Fibroblast of villous mesenchyme (primary cell): ENCODE data around the gene HUNK. TPM values are rescaled to one million over a fixed set of nuclear protein-coding genes. Genes with fewer than 3 reads are reported as not detected.
"Not testable (repeated sequence)": the region's sequence is repeated elsewhere in the genome, so short reads cannot be mapped to it uniquely, and the experiment has no call there.

Source experiments
- DNase-seq: peaks from one replicate; pipeline ENCODE4 v3.0.0-alpha.2; 2010; ENCODE audit warnings: low read depth
- H3K4me3 ChIP-seq: 2 replicates; pipeline ENCODE4 v1.5.1; 2011; ENCODE audit warnings: low read depth, mild to moderate bottlenecking, low read length
- total RNA-seq: library from RNA; depleted of rRNA; stranded (reverse); fragments of >200 nt; gene quantifications from 2 replicates; pipeline ENCODE4 v1.2.3, GENCODE V29; 2012
- TF ChIP-seq, protein P1 (sequence below): IDR thresholded peaks from 2 replicates; pipeline ENCODE4 v1.5.1; 2012; ENCODE audit warnings: low read depth, mild to moderate bottlenecking, low read length; ENCODE audit not compliant: insufficient read depth

The HUNK gene
- total RNA-seq, 1 donor = 1.3 TPM

DNA sequence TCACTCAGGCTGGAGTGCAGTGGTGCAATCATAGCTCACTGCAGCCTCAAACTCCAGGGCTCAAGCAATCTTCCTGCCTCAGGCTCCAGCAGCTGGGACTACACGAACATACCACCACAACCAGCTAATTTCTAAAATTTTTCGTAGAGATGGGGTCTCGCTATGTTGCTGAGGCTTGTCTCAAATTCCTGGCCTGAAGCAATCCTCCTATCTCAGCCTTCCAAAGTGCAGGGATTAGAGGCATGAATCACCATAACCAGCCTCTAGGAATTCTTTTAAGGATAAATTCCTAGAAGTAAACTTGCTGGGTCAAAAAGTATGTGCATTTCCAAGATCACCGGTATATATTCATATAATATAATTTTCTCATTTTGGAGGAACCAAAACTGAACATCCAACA lies 17.6 kb upstream of the HUNK start:
- no peak overlapping the region for H3K4me3 ChIP-seq
- no peak for DNase-seq
- TF ChIP-seq, protein P1, sequence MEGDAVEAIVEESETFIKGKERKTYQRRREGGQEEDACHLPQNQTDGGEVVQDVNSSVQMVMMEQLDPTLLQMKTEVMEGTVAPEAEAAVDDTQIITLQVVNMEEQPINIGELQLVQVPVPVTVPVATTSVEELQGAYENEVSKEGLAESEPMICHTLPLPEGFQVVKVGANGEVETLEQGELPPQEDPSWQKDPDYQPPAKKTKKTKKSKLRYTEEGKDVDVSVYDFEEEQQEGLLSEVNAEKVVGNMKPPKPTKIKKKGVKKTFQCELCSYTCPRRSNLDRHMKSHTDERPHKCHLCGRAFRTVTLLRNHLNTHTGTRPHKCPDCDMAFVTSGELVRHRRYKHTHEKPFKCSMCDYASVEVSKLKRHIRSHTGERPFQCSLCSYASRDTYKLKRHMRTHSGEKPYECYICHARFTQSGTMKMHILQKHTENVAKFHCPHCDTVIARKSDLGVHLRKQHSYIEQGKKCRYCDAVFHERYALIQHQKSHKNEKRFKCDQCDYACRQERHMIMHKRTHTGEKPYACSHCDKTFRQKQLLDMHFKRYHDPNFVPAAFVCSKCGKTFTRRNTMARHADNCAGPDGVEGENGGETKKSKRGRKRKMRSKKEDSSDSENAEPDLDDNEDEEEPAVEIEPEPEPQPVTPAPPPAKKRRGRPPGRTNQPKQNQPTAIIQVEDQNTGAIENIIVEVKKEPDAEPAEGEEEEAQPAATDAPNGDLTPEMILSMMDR = no peak

DNA sequence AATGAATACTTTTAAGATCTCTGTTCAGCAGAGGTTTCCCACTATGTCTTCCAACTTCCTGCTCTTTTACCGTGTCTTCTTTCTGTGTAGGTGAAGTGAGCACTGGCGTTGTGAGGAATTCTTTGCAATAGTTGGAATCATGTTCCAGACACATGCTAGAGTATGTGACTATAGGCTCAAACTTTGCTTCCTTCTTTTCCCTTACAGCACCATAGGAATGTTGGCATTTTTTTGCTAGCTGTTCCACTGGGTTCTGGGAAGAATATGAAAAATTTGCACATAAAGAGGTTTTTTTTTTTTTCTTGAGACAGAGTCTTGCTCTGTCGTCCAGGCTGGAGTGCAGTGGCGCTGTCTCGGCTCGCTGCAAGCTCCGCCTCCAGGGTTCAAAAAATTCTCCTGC lies 15.7 kb upstream of the HUNK start:
- TF ChIP-seq, protein P1 = no peak
- no peak overlapping the region for H3K4me3 ChIP-seq
- no peak for DNase-seq

DNA sequence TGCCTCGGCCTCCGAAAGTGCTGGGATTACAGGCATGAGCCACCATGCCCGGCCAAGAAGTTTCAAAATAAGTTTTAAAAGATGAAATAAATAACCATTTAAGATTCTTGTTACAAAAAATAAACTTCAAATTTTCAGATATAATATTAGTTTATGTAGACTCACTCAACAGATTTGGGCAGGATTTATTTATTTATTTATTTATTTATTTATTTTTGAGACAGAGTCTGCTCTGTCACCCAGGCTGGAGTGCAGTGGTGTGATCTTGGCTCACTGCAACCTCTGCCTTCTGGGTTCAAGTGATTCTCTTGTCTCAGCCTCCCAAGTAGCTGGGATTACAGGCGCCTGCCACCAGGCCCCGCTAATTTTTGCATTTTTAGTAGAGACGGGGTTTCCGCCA lies 15.2 kb upstream of the HUNK start:
- not testable (repeated sequence) for DNase-seq, H3K4me3 ChIP-seq

DNA sequence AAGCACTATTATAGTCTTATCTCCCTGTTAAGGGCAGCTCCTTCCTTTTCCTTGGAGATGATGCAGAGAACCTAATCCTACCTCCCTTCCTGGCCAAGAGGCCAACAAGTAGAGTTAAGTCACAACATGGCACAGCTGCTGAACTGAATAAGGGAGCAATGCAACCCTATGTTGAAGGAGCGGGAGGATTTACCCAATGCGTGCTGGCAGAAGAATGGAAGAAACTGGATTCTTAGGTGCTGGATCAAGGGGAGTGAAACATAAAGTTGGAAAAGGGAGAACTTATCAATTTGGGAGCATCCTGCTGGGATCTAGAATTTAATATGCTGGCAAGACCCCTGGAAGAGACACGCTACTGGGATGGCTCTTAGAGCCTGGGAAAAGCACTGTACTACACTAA lies 12.0 kb upstream of the HUNK start:
- TF ChIP-seq, protein P1 = no peak
- DNase-seq = no peak
- no peak overlapping the region for H3K4me3 ChIP-seq

DNA sequence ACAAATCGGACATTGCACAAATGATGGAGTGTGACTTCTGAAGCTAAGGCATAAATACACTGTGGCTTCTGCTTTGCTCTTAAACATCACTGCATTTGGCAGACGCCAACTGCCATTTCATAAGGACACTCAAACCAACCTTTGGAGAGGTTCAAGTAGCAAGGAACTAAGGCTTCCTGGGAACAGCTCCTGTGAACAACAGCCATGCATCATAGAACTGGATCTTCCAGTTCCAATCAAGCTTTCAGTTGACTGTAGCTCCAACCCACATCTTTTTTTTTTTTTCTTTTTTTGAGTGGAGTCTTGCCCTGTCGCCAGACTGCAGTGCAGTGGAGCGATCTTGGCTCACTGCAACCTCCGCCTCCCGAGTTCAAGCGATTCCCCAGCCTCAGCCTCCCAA lies 10.7 kb upstream of the HUNK start:
- no peak overlapping the region for H3K4me3 ChIP-seq
- DNase-seq = no peak
- TF ChIP-seq, protein P1 = no peak

DNA sequence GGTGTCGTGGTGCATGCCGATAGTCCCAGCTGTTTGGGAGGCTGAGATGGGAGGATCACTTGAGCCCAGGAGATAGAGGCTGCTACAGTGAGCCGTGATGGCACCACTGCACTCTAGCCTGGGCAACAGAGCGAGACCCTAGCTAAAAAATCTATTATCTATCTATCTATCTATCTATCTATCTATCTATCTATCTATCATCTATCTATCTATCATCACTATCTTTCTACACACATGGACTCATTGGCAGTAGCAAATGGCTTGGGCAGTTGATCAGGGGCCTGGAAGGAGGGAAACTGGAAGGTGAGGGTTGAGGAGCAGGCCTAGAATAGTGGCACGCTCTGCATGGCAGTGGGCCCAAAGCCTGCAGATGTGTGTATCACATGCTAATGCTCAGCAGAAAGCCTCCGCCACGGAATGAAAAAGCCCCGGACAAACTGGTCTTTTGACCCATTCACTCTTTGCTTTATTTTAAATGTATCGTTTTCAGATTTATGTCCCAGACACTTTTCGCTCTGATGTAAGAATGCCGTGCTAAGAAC lies 7.3 kb upstream of the HUNK start:
- no peak for DNase-seq
- TF ChIP-seq, protein P1 = no peak

DNA sequence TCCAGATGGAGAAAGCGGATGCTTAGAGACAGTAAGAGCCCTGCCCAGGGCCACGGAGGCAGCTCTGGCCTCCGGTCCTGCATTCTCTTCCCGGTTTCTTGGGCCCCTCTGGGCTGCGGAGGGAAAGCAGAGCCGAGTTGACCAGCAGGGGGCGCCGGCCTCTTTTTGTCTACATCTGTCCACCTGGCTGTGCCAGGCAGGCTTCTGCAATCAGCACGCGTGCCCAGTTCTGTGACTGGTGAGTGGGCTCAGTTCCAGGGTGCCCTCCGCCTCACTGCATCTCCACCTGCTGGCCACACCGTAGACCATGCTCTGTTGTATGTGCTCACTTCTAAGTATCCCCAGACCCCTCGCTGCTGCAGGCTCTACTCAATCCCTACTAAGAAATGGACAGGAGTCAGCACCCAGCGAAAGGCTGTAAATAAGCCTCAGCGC lies 6.7 kb upstream of the HUNK start:
- no peak overlapping the region for H3K4me3 ChIP-seq
- TF ChIP-seq, protein P1 = peak; percentile 84
- peak; percentile 58 for DNase-seq

More for the DNA sequence above, 7.3 kb upstream of the HUNK start:
- no peak overlapping the region for H3K4me3 ChIP-seq
